HEK293 (cell line): ENCODE results near the gene GOLGA6L7.
"Not testable (repeated sequence)": the region's sequence is repeated elsewhere in the genome, so short reads cannot be mapped to it uniquely, and the experiment has no call there.

ENCODE experiments used
- CTCF ChIA-PET: fragments of 350-600 bp; formaldehyde crosslinking; extraction: SDS; loops from one replicate; lab custom pipeline; 2021; ENCODE audit warnings: antibody characterized with exemption; lab: Yijun Ruan, JAX
- POLR2A ChIA-PET: fragments of 300-600 bp; formaldehyde crosslinking; extraction: SDS; loops from one replicate; lab custom pipeline; 2020; ENCODE audit warnings: antibody characterized with exemption, inconsistent platforms; lab: Yijun Ruan, JAX
- H3K27ac ChIP-seq: fragments of 200-500 bp; sonication (Bioruptor generic); 2 replicates; pipeline ENCODE4 v1.5.1; 2014; ENCODE audit warnings: low read depth, low read length, control low read depth, inconsistent platforms; ENCODE audit errors: extremely low read depth
- H3K36me3 ChIP-seq, 2 experiments: fragments of 200-500 bp in 1 of 2; sonication (Bioruptor generic) in 1 of 2; 1 replicate in 1 of 2; 2 replicates in 1 of 2; pipeline ENCODE4 v1.5.1; 2014 to 2017; ENCODE audit warnings: inconsistent platforms in 2 of 2, low read length in 2 of 2; ENCODE audit not compliant: control insufficient read depth in 2 of 2, insufficient read depth in 1 of 2
- H3K4me1 ChIP-seq: fragments of 200-500 bp; sonication (Bioruptor generic); 2 replicates; pipeline ENCODE4 v1.5.1; 2014; ENCODE audit warnings: mild to moderate bottlenecking, low read length, inconsistent platforms; ENCODE audit not compliant: control insufficient read depth, insufficient read depth
- H3K4me3 ChIP-seq: 2 replicates; pipeline ENCODE4 v1.5.1; 2011; ENCODE audit warnings: low read depth, mild to moderate bottlenecking, control low read depth, low read length, moderate library complexity
- H3K9me3 ChIP-seq: fragments of 200-500 bp; sonication (Bioruptor generic); 2 replicates; pipeline ENCODE4 v1.5.1; 2014; ENCODE audit warnings: low read depth, low read length, inconsistent platforms; ENCODE audit not compliant: control insufficient read depth, insufficient read depth
- ZNF184 ChIP-seq: fragments of 450-650 bp; IDR thresholded peaks from 2 replicates; pipeline ENCODE4 v1.5.1; 2018; ENCODE audit warnings: missing biosample characterization, mild to moderate bottlenecking, missing genetic modification characterization

The GOLGA6L7 gene

DNA sequence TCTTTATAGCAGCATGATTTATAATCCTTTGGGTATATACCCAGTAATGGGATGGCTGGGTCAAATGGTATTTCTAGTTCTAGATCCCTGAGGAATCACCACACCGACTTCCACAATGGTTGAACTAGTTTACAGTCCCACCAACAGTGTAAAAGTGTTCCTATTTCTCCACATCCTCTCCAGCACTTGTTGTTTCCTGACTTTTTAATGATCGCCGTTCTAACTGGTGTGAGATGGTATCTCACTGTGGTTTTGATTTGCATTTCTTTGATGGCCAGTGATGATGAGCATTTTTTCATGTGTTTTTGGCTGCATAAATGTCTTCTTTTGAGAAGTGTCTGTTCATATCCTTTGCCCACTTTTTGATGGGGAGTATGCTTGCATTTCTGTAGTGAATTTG, 30.3 kb downstream of the GOLGA6L7 start:
- H3K4me1 ChIP-seq, H3K27ac ChIP-seq: not testable (repeated sequence)
- TF ChIP-seq ZNF184 (tag by site-specific recombination), result peak; percentile 88
- TF ChIP-seq, all 188 proteins: peak for 1; not testable (repeated sequence) for 187
- H3K36me3 ChIP-seq, H3K9me3 ChIP-seq, POLR2A ChIA-PET, CTCF ChIA-PET, H3K4me3 ChIP-seq: not testable (repeated sequence)

GRCh38 chr15:28814059-28814458, 34.4 kb downstream of the GOLGA6L7 start:
- H3K4me3 ChIP-seq, H3K27ac ChIP-seq, H3K4me1 ChIP-seq, H3K9me3 ChIP-seq, POLR2A ChIA-PET, CTCF ChIA-PET, H3K36me3 ChIP-seq: not testable (repeated sequence)

- H3K4me1 ChIP-seq, H3K4me3 ChIP-seq, H3K27ac ChIP-seq, CTCF ChIA-PET, H3K9me3 ChIP-seq, POLR2A ChIA-PET, H3K36me3 ChIP-seq: not testable (repeated sequence)
These were observed 35.1 kb downstream of the GOLGA6L7 start for GRCh38 chr15:28813392-28813791.

GRCh38 chr15:28811852-28812550, 36.4 kb downstream of the GOLGA6L7 start:
- H3K4me3 ChIP-seq, H3K4me1 ChIP-seq, H3K36me3 ChIP-seq, POLR2A ChIA-PET, H3K9me3 ChIP-seq, CTCF ChIA-PET, H3K27ac ChIP-seq: not testable (repeated sequence)

DNA sequence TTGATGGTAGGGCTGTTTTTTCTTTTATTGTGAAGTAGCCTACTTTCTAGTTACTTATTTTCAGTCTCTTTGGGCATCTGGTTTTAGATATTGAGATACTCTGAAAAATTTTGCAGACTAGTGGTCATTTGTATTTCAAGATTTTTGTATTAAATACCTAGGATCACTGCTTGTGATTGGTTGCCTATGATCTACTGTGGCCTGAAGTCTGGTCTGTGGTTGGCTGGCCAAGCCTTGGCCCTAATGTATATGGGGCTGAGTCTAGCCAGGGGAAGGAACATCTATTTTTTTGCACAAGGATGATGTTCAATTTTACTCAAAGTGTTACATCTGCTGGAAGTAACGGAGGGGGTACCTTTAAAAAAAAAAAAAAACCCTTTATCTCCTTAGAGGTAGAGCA, 38.0 kb downstream of the GOLGA6L7 start:
- POLR2A ChIA-PET, H3K4me1 ChIP-seq, H3K9me3 ChIP-seq, CTCF ChIA-PET, H3K36me3 ChIP-seq, H3K27ac ChIP-seq, H3K4me3 ChIP-seq: not testable (repeated sequence)

- POLR2A ChIA-PET, result not testable (repeated sequence)
These were observed 40.3 kb downstream of the GOLGA6L7 start for GRCh38 chr15:28808136-28808535.

GRCh38 chr15:28800366-28800765, 48.1 kb downstream of the GOLGA6L7 start:
- CTCF ChIA-PET, H3K9me3 ChIP-seq, POLR2A ChIA-PET, H3K4me1 ChIP-seq, H3K27ac ChIP-seq, H3K36me3 ChIP-seq, H3K4me3 ChIP-seq: not testable (repeated sequence)

More at GRCh38 chr15:28808136-28808535, 40.3 kb downstream of the GOLGA6L7 start:
- H3K4me1 ChIP-seq, H3K36me3 ChIP-seq, H3K4me3 ChIP-seq, H3K27ac ChIP-seq, CTCF ChIA-PET, H3K9me3 ChIP-seq: not testable (repeated sequence)

GRCh38 chr15:28798234-28798633, 50.2 kb downstream of the GOLGA6L7 start:
- H3K4me1 ChIP-seq, H3K9me3 ChIP-seq, POLR2A ChIA-PET, H3K4me3 ChIP-seq, H3K27ac ChIP-seq, H3K36me3 ChIP-seq, CTCF ChIA-PET: not testable (repeated sequence)

- POLR2A ChIA-PET, H3K4me1 ChIP-seq, CTCF ChIA-PET, H3K9me3 ChIP-seq, H3K4me3 ChIP-seq, H3K36me3 ChIP-seq, H3K27ac ChIP-seq: not testable (repeated sequence)
These were observed 54.2 kb downstream of the GOLGA6L7 start for GRCh38 chr15:28794231-28794630.
